ENCODE measurements around the gene DHDH. TPM values are rescaled to one million over a fixed set of nuclear protein-coding genes. Genes with fewer than 3 reads are reported as not detected.

The DHDH gene
- total and polyA plus RNA-seq, 2 of the 13 experiments (the other 11 are each of a cell fraction or from before 2014, with no cell fraction given) = 0.13 to 0.91 TPM

- no peak for TF ChIP-seq BCLAF1 (IDR thresholded peaks at IDR 0.05)
- no peak for TF ChIP-seq ZNF296 (CRISPR knock-in tag; conservative IDR thresholded peaks at IDR 0.05)
- peak; percentile 45; the same call in 1 of the 2 replicates for TF ChIP-seq ERF (CRISPR knock-in tag; IDR thresholded peaks at IDR 0.05)
- no peak for TF ChIP-seq ATF7-NPFF (CRISPR knock-in tag; IDR thresholded peaks at IDR 0.05; ENCODE audit: low read depth)
- no peak for TF ChIP-seq ZNF3 (CRISPR knock-in tag; IDR thresholded peaks at IDR 0.05)
- TF ChIP-seq ZNF598 (CRISPR knock-in tag; IDR thresholded peaks at IDR 0.05; ENCODE audit: borderline replicate concordance) = no peak
- TF ChIP-seq POLR2A (IDR thresholded peaks at IDR 0.05; ENCODE audit: insufficient read depth in 1 of 2, low read depth in 2 of 2, low read length in 2 of 2) = no peak
- TF ChIP-seq U2AF2 (IDR thresholded peaks at IDR 0.05; ENCODE audit: low read depth, low read length) = no peak
- no peak for TF ChIP-seq ZNF121 (CRISPR knock-in tag; IDR thresholded peaks at IDR 0.05)
- peak; percentile 76 for TF ChIP-seq SMC3 (IDR thresholded peaks at IDR 0.05; ENCODE audit: low read length)
- no peak for TF ChIP-seq ZFP36L1 (CRISPR knock-in tag; IDR thresholded peaks at IDR 0.05)
- no peak for TF ChIP-seq CREM (IDR thresholded peaks at IDR 0.05)
- no peak for TF ChIP-seq CREM (CRISPR knock-in tag; IDR thresholded peaks at IDR 0.05)
- TF ChIP-seq SAP130 (CRISPR knock-in tag; IDR thresholded peaks at IDR 0.05; ENCODE audit: low read depth) = no peak
- 0 out of 2 replicates have a peak, but pooled peaks have one; percentile 33 for TF ChIP-seq HOXA3 (CRISPR knock-in tag; IDR thresholded peaks at IDR 0.05)
- TF ChIP-seq ZC3H4 (CRISPR knock-in tag; IDR thresholded peaks at IDR 0.05; ENCODE audit: borderline replicate concordance) = no peak
- TF ChIP-seq ZNF574 (CRISPR knock-in tag; IDR thresholded peaks at IDR 0.05) = peak; percentile 45; the same call in 1 of the 2 replicates
- no peak for TF ChIP-seq HDAC6 (IDR thresholded peaks at IDR 0.05; ENCODE audit: low read depth, low read length)
- no peak for TF ChIP-seq ARNTL (CRISPR knock-in tag; IDR thresholded peaks at IDR 0.05)
- TF ChIP-seq SYNCRIP (IDR thresholded peaks at IDR 0.05; ENCODE audit: insufficient read depth, low read depth, low read length) = no peak
- TF ChIP-seq ZNF550 (CRISPR knock-in tag; IDR thresholded peaks at IDR 0.05; ENCODE audit: borderline replicate concordance) = no peak
- no peak for TF ChIP-seq CREB1 (IDR thresholded peaks at IDR 0.05)
- TF ChIP-seq CREB1 (CRISPR knock-in tag; IDR thresholded peaks at IDR 0.05) = no peak
- no peak for TF ChIP-seq CBX2 (IDR thresholded peaks at IDR 0.05; ENCODE audit: low read depth, low read length)
- no peak for TF ChIP-seq CBX2 (CRISPR knock-in tag; IDR thresholded peaks at IDR 0.05; ENCODE audit: low read depth)
- TF ChIP-seq REXO4 (CRISPR knock-in tag; IDR thresholded peaks at IDR 0.05; ENCODE audit: borderline replicate concordance) = no peak
- 0 out of 2 replicates have a peak, but pooled peaks have one; percentile 15 for TF ChIP-seq ZNF770 (CRISPR knock-in tag; IDR thresholded peaks at IDR 0.05)
Observed at GRCh38 chr19:48970923-48971395, 37.5 kb downstream of the DHDH start (continued).
